ENCODE data around the gene VPS8. TPM values are rescaled to one million over a fixed set of nuclear protein-coding genes. Genes with fewer than 3 reads are reported as not detected.
"Not testable (repeated sequence)": the region's sequence is repeated elsewhere in the genome, so short reads cannot be mapped to it uniquely, and the experiment has no call there.

VPS8 gene
- total RNA-seq, 4 donors from 2014 or later, result 46.3 to 76.9 (median 59.3) TPM

DNA sequence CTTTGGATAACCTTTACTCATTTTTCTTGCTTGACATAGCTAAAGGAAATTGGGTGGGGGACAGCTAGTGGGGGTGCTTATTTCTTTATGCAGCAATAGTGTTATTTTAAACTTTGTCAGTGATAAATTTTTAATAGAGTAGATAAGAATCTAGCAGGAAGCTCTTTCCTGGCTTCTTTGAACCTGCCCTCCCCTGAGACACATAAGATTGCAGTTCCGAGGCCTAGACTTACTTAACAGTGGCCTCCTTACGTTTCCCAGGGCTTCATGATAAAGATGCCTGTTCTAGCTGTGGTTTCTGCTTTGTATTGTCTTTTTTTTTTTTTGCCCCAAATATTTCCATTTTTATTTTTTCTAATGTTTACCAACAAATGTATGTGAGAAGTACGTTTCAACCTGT lies 170.1 kb downstream of the VPS8 start:
- TF ChIP-seq POLR2A (IDR thresholded peaks at IDR 0.05) (no peak), EP300 (IDR thresholded peaks at IDR 0.05) (no peak)
- TF ChIP-seq, protein P1, sequence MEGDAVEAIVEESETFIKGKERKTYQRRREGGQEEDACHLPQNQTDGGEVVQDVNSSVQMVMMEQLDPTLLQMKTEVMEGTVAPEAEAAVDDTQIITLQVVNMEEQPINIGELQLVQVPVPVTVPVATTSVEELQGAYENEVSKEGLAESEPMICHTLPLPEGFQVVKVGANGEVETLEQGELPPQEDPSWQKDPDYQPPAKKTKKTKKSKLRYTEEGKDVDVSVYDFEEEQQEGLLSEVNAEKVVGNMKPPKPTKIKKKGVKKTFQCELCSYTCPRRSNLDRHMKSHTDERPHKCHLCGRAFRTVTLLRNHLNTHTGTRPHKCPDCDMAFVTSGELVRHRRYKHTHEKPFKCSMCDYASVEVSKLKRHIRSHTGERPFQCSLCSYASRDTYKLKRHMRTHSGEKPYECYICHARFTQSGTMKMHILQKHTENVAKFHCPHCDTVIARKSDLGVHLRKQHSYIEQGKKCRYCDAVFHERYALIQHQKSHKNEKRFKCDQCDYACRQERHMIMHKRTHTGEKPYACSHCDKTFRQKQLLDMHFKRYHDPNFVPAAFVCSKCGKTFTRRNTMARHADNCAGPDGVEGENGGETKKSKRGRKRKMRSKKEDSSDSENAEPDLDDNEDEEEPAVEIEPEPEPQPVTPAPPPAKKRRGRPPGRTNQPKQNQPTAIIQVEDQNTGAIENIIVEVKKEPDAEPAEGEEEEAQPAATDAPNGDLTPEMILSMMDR (IDR thresholded peaks at IDR 0.05), result no peak
- H3K9me3 ChIP-seq, result no peaks in the 10 kb centered on the region
- no peaks in the 10 kb centered on the region for H3K27me3 ChIP-seq
- no peak overlapping the region for H3K4me3 ChIP-seq
- WGBS, 2 donors, result 63 to 65% methylated on average over 3 of the region's 3 CpGs
- peaks cover 0 to 9% (median 0%) of the 10 kb centered on the region in 3 donors for H3K36me3 ChIP-seq
- DNase-seq (ENCODE audit: low spot score in 2 of 2), result no peak
- H3K4me1 ChIP-seq, result peaks cover 0 to 3% (median 0%) of the 10 kb centered on the region in 4 donors
- no peak overlapping the region for H3K27ac ChIP-seq

DNA sequence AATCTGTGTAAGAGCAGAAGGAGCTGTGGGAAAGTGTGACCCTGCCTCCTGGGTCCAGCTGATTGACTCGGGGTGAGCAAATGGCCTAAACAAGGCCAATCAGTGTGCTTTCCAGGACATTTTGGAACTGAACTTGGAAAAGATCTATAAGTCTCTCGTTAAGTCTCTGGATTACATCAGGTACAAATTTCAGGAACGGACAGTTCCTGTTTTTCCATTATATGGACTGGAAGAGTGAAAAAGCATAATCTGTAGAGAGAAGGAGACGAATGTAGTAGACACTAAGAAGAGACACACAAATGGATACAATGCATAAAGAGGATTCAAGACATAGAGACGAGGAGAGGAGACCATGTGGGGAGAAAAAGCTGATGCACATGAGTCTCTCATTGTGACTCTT lies 173.6 kb downstream of the VPS8 start:
- Histone ChIP-seq H3K9me3 (no peaks in the 10 kb centered on the region), H3K4me1 (no peaks in the 10 kb centered on the region), H3K27me3 (no peaks in the 10 kb centered on the region), H3K4me3 (no peak overlapping the region), H3K27ac (no peak overlapping the region), H3K36me3 (peaks cover 0 to 34% (median 0%) of the 10 kb centered on the region in 3 donors)
- TF ChIP-seq EP300 (IDR thresholded peaks at IDR 0.05), result no peak
- TF ChIP-seq, protein P1 (IDR thresholded peaks at IDR 0.05), result no peak
- TF ChIP-seq POLR2A (IDR thresholded peaks at IDR 0.05), result no peak
- DNase-seq (ENCODE audit: low spot score in 2 of 2), result no peak
- WGBS, 2 donors, result 89 to 92% methylated on average over 5 of the region's 5 CpGs

DNA sequence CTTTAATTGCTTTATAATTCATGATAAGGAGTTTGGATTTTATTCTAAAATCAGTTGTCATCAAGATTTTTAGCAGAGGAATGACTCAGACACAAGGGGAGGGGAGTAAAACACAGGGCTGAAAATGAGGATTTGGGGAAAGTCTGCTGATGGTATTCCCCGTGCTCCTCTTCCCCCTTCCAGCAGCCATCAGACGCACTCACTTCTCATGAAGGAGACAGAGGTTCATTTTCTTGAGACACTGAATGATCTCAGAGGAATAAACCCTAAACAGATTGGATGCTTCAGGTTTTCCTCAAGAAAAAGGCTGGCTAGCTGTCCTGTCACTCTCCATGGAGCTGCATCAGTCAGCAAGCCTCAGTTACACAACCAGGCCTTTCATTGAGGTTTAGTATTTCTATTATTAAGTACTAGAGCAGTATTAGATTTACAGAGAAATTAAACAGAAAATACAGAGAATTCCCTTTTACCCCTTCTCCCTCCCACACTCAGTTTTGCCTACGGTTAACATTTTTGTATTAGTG lies 174.5 kb downstream of the VPS8 start:
- Histone ChIP-seq H3K27me3 (no peaks in the 10 kb centered on the region), H3K4me3 (no peak overlapping the region), H3K9me3 (no peaks in the 10 kb centered on the region), H3K4me1 (no peaks in the 10 kb centered on the region), H3K27ac (no peak overlapping the region), H3K36me3 (peaks cover 0 to 34% (median 0%) of the 10 kb centered on the region in 3 donors)
- 81% methylated on average over 3 of the region's 3 CpGs for WGBS, 2 donors
- TF ChIP-seq, protein P1 (IDR thresholded peaks at IDR 0.05), result no peak
- no peak for TF ChIP-seq POLR2A (IDR thresholded peaks at IDR 0.05)
- TF ChIP-seq EP300 (IDR thresholded peaks at IDR 0.05), result no peak
- no peak for DNase-seq (ENCODE audit: low spot score in 2 of 2)

DNA sequence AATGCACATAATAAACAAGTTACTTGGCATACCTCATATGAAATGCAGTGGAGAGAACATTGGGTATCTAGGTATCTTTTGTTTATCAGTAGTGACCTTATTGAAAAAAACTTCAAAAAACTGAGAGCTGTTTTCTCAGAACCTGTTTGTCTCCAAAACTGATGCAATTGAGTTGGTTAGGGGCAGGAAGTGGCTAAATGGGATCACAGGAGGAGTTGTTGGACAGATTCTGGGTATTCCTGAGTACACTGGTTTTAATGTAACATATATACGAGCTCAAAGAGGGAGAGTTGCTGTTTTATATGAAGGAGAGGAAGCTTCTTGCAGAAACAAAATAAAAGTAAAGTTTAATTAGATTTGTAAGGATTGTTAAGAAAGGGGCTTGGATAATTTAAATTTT lies 181.4 kb downstream of the VPS8 start:
- TF ChIP-seq, protein P1 (IDR thresholded peaks at IDR 0.05), result no peak
- TF ChIP-seq EP300 (IDR thresholded peaks at IDR 0.05), result no peak
- no peak for TF ChIP-seq POLR2A (IDR thresholded peaks at IDR 0.05)
- WGBS, 2 donors, result 95 to 100% methylated on average over 1 of the region's 1 CpG
- Histone ChIP-seq H3K27ac (no peak overlapping the region), H3K9me3 (no peaks in the 10 kb centered on the region), H3K4me1 (no peaks in the 10 kb centered on the region), H3K4me3 (no peak overlapping the region), H3K36me3 (peaks cover 3 to 55% (median 9%) of the 10 kb centered on the region in 3 donors), H3K27me3 (no peaks in the 10 kb centered on the region)
- no peak for DNase-seq (ENCODE audit: low spot score in 2 of 2)

DNA sequence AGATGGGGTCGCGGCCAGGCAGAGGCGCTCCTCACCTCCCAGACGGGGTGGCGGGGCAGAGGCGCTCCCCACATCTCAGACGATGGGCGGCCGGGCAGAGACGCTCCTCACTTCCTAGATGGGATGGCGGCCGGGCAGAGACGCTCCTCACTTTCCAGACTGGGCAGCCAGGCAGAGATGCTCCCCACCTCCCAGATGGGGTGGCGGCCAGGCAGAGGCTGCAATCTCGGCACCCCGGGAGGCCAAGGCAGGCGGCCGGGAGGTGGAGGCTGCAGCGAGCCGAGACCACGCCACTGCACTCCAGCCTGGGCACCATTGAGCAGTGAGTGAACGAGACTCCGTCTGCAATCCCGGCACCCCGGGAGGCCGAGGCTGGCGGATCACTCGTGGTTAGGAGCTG lies 191.9 kb downstream of the VPS8 start:
- not testable (repeated sequence) for H3K27me3 ChIP-seq; DNase-seq (ENCODE audit: low spot score in 2 of 2); H3K9me3 ChIP-seq; H3K4me1 ChIP-seq; H3K4me3 ChIP-seq; H3K27ac ChIP-seq
- 98% methylated on average over 13 of the region's 28 CpGs; no CpG with 5 or more reads in 1 of the 2 donors for WGBS, 2 donors
- peaks cover 0 to 64% (median 11%) of the 10 kb centered on the region in 3 donors for H3K36me3 ChIP-seq

DNA sequence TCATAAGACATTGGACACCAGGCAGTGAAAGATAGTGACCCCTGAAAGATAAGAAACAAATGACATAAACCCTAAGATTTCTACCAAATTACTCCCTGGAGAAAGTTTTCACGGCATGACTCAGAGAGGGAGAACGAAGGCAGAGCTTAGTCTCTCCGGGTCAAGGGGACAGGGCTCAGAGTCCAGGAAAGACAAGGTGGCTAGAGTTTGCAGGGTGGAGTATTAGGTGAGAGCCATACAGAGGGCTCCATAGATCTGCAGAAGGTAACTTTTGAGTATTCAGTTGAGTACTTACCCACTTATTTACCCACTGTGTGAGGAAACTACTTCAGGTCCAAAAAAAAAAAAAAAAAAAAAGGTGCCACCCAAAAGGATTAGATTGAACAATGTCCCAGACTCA lies 197.7 kb downstream of the VPS8 start:
- H3K36me3 ChIP-seq, result peaks cover 0 to 64% (median 0%) of the 10 kb centered on the region in 3 donors
- H3K27ac ChIP-seq, result no peak overlapping the region
- no peak for DNase-seq (ENCODE audit: low spot score in 2 of 2)
- H3K4me1 ChIP-seq, result no peaks in the 10 kb centered on the region
- 92 to 98% methylated on average over 3 of the region's 3 CpGs for WGBS, 2 donors
- H3K4me3 ChIP-seq, result no peak overlapping the region
- TF ChIP-seq POLR2A (IDR thresholded peaks at IDR 0.05), result no peak
- TF ChIP-seq, protein P1 (IDR thresholded peaks at IDR 0.05), result no peak
- no peak for TF ChIP-seq EP300 (IDR thresholded peaks at IDR 0.05)
- peaks cover 0 to 23% (median 0%) of the 10 kb centered on the region in 4 donors for H3K9me3 ChIP-seq
- H3K27me3 ChIP-seq, result no peaks in the 10 kb centered on the region

DNA sequence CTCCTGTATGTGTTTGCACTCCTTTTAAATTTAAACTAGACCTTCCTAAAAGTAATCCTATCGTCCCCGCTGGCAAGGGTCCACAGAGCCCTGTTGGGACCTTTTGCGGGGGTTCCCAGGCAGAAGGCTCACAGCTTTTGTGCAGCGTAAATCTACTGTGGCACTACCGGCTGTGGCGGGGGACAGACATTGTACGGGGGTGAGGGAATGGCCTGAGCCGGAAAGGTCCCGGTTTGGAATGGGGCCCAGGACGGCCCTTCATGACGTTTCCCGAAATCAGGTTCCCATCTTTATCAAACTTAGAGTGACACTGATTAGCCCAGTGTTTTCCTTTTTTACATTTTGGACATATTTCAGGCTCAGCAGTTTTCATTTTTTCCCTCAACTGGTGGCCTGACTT lies 205.6 kb downstream of the VPS8 start:
- H3K27ac ChIP-seq; H3K27me3 ChIP-seq; H3K4me1 ChIP-seq; DNase-seq (ENCODE audit: low spot score in 2 of 2); H3K4me3 ChIP-seq: not testable (repeated sequence)
- peaks cover 0 to 55% (median 0%) of the 10 kb centered on the region in 3 donors for H3K36me3 ChIP-seq
- peaks cover 0 to 11% (median 0%) of the 10 kb centered on the region in 4 donors for H3K9me3 ChIP-seq
- 78 to 80% methylated on average over 12 of the region's 12 CpGs for WGBS, 2 donors

DNA sequence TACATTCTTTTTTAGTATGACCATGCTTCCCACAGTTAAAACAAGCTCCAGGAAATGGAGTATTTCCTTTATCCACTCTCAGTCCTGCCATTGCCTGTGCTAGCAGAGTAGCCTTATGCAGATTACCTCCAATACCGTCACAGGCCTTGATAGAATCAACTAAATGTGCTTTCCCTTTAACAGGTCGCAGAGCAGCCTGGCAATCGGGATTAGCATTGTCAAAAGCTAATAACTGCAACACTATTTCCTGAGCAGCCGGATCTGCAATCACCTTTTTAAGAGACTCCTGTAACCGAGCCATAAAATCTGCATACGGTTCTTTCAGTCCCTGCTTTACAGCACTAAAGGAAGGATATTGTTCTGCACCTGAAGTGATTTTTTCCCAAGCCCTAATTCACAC lies 206.0 kb downstream of the VPS8 start:
- H3K4me1 ChIP-seq; H3K4me3 ChIP-seq; DNase-seq (ENCODE audit: low spot score in 2 of 2); H3K27ac ChIP-seq; H3K27me3 ChIP-seq: not testable (repeated sequence)
- WGBS, 2 donors, result 60 to 61% methylated on average over 6 of the region's 6 CpGs
- Histone ChIP-seq H3K36me3 (peaks cover 0 to 51% (median 0%) of the 10 kb centered on the region in 3 donors), H3K9me3 (peaks cover 0 to 11% (median 0%) of the 10 kb centered on the region in 4 donors)
